GM13977 (cell line): ENCODE measurements around the gene ISM1.

Experiments used
- DNase-seq: peaks from one replicate; pipeline ENCODE4 v3.0.0; 2012; ENCODE audit warnings: low spot score
- CTCF ChIP-seq: IDR thresholded peaks from 2 replicates; pipeline ENCODE4 v1.5.1; 2012; ENCODE audit warnings: mild to moderate bottlenecking, control low read depth; ENCODE audit not compliant: insufficient read depth; ENCODE audit errors: extremely low read depth, missing control alignments
- in situ Hi-C: fragments of 300-500 bp; cut with MboI; formaldehyde crosslinking; loops from one replicate; pipeline ENCODE4 v1.12.0; 2022; ENCODE audit warnings: low sequenced_read_pairs, low pct_unique_long_range_greater_than_20kb, mixed read lengths, inconsistent platforms; ENCODE audit not compliant: unreplicated experiment

ISM1 gene

DNA sequence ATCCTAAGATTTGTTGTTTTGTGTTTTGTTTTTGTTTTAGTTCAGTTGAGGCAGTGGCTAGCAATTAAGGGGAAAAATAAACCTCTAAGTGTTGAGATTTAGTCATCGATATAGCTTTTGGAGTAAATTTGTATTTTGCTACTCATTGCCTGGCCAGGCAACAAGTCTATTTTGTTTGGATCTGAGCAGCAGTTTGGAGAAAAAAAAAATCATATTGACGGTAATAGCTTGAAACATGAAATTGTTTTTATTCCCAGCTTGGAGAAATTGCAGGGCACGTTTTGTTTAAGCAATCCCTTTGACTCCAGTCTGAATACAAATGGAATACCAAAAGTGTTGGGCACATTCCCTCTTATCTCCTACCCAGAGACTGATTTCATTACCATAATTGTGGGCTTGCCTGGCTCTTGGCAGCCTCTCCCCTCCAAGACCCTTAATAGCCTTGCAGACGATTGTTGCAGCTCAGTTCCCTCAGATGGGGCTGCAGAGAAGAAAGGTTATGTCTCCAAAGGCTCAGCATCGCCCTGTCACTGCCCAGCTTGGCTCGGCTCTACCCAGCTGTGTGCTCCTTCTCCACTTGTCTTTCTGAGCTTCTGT, 56.0 kb downstream of the ISM1 start:
- DNase-seq = no peak
- in situ Hi-C loops = no loop called here
- TF ChIP-seq CTCF = no peak

- no peak for TF ChIP-seq CTCF
- in situ Hi-C loops = no loop called here
- no peak for DNase-seq
Measured at GRCh38 chr20:13277663-13278295, 56.7 kb downstream of the ISM1 start.

- in situ Hi-C loops = no loop called here
- no peak for DNase-seq
- TF ChIP-seq CTCF = no peak
Measured at GRCh38 chr20:13278812-13279570, 57.9 kb downstream of the ISM1 start.

DNA sequence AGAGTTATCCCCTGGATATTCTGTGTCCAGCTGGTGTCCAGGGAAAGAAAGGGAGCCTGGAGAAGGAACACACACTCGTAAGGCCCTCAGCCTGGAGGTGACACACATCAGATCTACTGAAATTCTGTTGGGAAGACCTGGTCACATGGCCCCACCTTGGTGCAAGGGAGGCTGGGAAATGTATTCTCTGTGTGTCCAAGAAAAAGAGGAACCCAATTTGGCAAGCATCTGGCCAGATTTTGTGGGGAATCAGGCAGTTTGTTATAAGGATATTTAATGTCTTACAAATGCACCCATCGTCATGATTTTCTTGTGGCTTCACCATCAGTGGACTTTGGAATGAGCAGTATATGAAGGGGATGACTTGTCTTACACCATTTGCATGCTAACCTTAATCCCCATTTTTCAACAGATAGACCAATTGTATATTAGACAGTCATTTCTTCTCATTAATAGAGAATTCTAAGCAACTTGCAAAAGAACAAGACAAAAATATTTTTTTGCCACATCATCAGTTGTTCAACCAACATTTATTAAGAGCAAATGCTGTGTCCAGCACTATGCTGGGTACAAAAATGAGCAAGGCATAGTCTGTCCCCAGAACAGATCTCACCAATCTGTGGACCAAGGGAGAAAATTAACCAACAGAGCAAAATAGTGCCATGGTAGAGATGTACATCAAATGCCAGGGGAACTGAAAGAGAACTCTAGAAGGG, 59.7 kb downstream of the ISM1 start:
- in situ Hi-C loops = no loop called here
- no peak for TF ChIP-seq CTCF
- DNase-seq = no peak

- DNase-seq = no peak
- TF ChIP-seq CTCF = no peak
- in situ Hi-C loops = no loop called here
Measured at GRCh38 chr20:13283869-13284829, 63.1 kb downstream of the ISM1 start.

DNA sequence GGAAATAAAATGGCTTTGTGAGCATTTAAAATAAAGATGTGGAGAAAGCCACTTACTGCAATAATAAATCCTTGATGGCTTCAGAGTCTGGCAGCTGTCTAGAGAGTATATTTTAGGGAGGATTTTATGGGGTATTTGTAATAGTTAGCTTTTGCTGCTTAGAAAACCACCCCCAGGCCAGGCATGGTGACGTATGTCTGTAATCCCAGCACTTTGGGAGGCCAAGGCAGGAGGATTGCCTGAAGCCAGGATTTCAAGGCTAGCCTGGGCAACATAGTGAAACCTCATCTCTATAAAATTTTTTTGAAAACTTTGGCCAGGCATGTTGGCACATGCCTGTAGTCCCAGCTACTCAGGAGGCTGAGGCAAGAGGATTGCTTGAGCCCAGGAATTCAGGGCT, 63.8 kb downstream of the ISM1 start:
- in situ Hi-C loops = no loop called here
- no peak for DNase-seq
- TF ChIP-seq CTCF = no peak
